ENCODE results near the gene INSL4.

The INSL4 gene

DNA sequence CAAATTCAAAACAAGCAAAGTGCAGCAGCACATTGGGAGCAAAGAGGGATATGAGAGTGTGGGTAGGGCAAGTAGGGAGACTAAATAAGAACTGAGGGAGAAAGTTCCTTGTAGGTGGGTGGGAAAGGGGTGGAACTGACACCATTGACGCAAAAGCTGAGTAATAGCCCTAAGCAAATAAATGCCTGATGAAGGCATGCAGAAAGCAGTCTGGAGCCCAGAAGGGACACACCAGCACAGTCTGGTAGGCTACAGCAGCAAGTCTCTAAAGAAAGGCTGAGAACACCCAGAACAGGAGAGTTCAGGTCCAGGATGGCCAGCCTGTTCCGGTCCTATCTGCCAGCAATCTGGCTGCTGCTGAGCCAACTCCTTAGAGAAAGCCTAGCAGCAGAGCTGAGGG, at the start of gene INSL4:
INSL4 (plus strand) TSS at position 208 of the 400 bp plus-strand sequence; CDS start at position 313, 105 bp downstream.
- H3K4me1 ChIP-seq (ENCODE audit: control insufficient read depth, insufficient read depth, low read length), result no peaks in the 10 kb centered on the region

DNA sequence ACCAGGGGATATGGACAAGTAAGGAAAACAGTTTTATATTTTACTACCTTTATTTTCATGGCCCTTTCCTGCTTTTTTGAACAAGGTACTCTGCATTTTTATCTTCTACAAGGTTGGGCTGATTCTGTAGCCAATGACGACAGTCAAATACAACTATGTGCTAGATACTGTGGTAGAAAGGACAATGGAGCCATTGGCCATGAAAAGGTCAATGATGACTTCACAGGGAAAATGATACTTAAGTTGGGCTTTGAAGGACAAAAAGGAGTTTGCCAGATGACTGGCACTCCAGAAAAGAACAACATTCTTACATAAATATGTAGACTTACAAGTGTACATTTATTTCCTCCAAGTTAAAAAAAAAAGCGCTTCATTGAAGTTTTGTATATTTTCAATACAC, 46.4 kb upstream of the INSL4 start:
- Histone ChIP-seq H3K27me3 (ENCODE audit: control insufficient read depth, insufficient read depth, low read length) (no peaks in the 10 kb centered on the region), H3K9ac (ENCODE audit: low read length) (no peak overlapping the region), H3K36me3 (ENCODE audit: control insufficient read depth, insufficient read depth, low read length) (no peaks in the 10 kb centered on the region), H3K9me3 (ENCODE audit: control insufficient read depth, low read length) (no peaks in the 10 kb centered on the region), H3K4me1 (ENCODE audit: control insufficient read depth, insufficient read depth, low read length) (no peaks in the 10 kb centered on the region), H3K4me3 (ENCODE audit: low read length) (no peak overlapping the region)

More for the DNA sequence above, at the start of gene INSL4:
- Histone ChIP-seq H3K36me3 (ENCODE audit: control insufficient read depth, insufficient read depth, low read length) (no peaks in the 10 kb centered on the region), H3K9me3 (ENCODE audit: control insufficient read depth, low read length) (no peaks in the 10 kb centered on the region), H3K27me3 (ENCODE audit: control insufficient read depth, insufficient read depth, low read length) (no peaks in the 10 kb centered on the region), H3K4me3 (ENCODE audit: low read length) (no peak within 1 kb of the TSS), H3K9ac (ENCODE audit: low read length) (no peak within 1 kb of the TSS)

DNA sequence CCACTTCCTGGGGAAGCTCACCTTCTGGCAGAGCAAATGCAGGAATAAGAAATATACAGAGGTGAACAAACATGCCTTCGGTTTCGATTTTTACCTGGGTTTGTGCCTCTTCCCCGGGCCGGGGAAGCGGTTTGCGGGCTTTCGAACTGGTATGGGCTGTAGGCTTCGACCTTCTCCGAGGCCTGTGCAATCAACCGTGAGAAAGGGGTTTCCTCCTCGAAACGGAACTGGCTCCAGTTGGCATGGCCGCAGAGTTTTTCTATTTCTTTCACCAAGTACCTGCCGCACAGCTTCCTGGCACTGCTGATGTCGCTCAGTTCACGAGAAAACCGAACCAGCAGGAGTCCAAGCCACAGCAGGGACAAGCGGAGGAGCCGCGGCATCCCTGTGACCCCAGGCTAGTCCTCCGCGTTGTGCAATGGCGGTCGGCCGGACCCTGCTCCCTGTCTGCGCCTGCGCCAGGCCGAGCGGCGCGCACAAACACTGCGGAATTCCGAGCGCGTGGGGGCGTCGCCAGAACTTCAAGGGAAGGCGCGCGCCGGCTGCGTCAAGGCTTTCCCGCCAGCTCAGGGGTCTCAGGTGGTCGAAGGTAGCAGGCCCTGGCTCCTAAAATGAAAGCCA, 45.9 kb upstream of the INSL4 start, which contains the start of gene INSL6:
INSL6 (minus strand) TSS at position 420 of the 621 bp plus-strand sequence; CDS start at position 383, 37 bp downstream.
- no peaks in the 10 kb centered on the region for H3K36me3 ChIP-seq (ENCODE audit: control insufficient read depth, insufficient read depth, low read length)
- H3K9ac ChIP-seq (ENCODE audit: low read length), result no peak within 1 kb of the TSS
- H3K27me3 ChIP-seq (ENCODE audit: control insufficient read depth, insufficient read depth, low read length), result no peaks in the 10 kb centered on the region
- no peaks in the 10 kb centered on the region for H3K9me3 ChIP-seq (ENCODE audit: control insufficient read depth, low read length)
- H3K4me3 ChIP-seq (ENCODE audit: low read length), result no peak within 1 kb of the TSS
- H3K4me1 ChIP-seq (ENCODE audit: control insufficient read depth, insufficient read depth, low read length), result no peaks in the 10 kb centered on the region

DNA sequence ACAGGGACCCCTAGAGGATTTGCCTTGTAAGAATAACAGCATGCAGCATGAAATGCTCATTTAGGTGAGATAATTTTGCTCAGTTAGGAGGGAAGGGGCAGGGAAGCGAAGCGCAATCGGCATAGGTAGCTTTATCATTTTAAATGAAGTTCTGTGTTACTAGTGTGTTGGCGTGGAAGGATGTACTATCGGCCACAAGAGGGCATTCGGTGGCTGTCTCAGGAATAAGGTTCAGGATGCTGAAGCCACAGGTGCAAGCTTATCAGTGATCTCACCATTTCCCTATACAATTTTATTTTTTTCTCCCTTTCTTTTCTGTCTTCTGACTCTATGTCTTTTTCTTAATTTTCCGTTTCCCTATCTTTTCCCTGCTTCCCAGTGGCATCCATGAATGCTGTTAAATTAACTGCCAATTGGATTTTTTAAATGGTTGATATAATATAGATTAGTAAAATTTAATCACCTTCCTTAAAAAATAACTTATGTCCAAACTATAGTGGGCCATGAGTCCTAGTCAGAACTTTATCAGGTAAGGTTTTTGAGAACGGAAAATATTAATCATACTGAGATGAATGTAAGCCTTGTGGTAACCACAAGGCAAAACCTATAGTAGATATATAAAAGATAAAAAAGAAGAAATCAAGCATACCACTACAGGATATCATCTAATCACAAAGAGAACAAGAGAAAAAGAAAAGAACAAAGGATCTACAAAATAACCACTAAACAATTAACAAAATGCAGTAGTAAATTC, 44.6 kb upstream of the INSL4 start:
- Histone ChIP-seq H3K9ac (ENCODE audit: low read length) (no peak overlapping the region), H3K27me3 (ENCODE audit: control insufficient read depth, insufficient read depth, low read length) (no peaks in the 10 kb centered on the region), H3K9me3 (ENCODE audit: control insufficient read depth, low read length) (no peaks in the 10 kb centered on the region), H3K4me1 (ENCODE audit: control insufficient read depth, insufficient read depth, low read length) (no peaks in the 10 kb centered on the region), H3K4me3 (ENCODE audit: low read length) (no peak overlapping the region), H3K36me3 (ENCODE audit: control insufficient read depth, insufficient read depth, low read length) (no peaks in the 10 kb centered on the region)

DNA sequence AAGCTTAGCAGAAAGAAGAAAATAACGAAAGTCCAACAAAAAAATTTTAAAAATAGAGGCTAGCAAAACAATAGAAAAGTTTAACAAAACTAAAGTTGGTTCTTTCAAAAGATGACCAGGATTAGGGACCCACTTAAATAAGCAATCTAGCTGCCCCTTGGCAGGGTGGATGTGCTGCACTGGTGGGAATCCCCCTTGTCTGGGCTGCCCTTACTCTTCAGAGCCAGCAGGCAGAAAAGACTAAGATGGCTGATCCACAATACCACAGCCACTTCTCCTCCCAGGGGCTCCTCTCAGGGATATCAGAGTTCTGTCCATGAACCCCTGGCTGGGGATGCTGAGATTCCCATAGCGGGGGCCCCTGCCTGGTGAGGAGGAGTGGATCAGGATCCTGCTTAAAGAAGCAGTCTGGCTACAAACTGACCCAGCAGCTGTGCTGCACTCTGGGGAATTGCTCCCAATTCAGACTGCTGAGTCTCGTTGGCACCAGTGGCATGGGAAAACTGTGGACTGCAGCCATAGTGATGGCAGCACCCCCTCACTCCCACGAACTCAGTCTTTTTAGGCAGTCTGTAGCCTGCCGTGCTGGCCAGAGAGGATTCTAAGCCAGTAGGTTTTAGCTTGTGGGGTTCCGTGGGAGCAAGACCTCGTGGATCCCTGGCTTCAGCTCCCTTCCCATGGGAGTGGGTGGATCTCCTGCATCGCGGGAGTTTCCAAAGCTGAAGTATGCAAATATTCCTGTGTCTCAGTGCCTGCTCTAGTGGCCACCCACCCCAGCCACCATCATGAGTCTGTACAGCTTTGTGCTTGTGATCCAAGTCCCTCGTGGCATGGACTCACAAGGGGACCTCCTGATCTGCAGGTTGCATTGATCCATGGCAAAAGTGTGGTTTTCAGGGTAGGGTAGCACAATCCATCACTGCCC, 42.9 kb upstream of the INSL4 start:
- no peaks in the 10 kb centered on the region for H3K9me3 ChIP-seq (ENCODE audit: control insufficient read depth, low read length)
- H3K4me1 ChIP-seq (ENCODE audit: control insufficient read depth, insufficient read depth, low read length), result no peaks in the 10 kb centered on the region
- H3K4me3 ChIP-seq (ENCODE audit: low read length), result no peak overlapping the region
- H3K36me3 ChIP-seq (ENCODE audit: control insufficient read depth, insufficient read depth, low read length), result no peaks in the 10 kb centered on the region
- no peak overlapping the region for H3K9ac ChIP-seq (ENCODE audit: low read length)
- no peaks in the 10 kb centered on the region for H3K27me3 ChIP-seq (ENCODE audit: control insufficient read depth, insufficient read depth, low read length)

DNA sequence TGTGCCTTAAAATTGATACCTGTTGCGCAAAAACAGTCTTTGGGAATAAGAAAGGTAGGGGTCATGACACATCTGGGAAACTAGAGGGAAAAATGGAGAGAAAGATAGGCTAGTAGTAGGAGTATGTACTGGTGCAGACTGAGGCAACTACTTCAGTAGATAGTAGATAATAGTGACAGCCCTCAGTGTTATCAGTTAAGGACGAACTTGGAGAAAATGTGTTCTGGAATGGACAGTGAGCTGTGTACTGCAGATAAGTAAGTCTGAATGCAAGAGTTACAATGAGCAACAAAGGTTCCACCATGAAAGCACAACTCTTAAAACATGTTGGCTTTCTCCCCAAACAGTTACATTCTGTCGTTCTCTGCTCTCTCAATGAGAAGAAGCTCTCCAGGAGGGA, 39.2 kb upstream of the INSL4 start:
- no peaks in the 10 kb centered on the region for H3K27me3 ChIP-seq (ENCODE audit: control insufficient read depth, insufficient read depth, low read length)
- H3K36me3 ChIP-seq (ENCODE audit: control insufficient read depth, insufficient read depth, low read length), result no peaks in the 10 kb centered on the region
- no peaks in the 10 kb centered on the region for H3K4me1 ChIP-seq (ENCODE audit: control insufficient read depth, insufficient read depth, low read length)
- H3K9ac ChIP-seq (ENCODE audit: low read length), result no peak overlapping the region
- no peak overlapping the region for H3K4me3 ChIP-seq (ENCODE audit: low read length)
- H3K9me3 ChIP-seq (ENCODE audit: control insufficient read depth, low read length), result no peaks in the 10 kb centered on the region

DNA sequence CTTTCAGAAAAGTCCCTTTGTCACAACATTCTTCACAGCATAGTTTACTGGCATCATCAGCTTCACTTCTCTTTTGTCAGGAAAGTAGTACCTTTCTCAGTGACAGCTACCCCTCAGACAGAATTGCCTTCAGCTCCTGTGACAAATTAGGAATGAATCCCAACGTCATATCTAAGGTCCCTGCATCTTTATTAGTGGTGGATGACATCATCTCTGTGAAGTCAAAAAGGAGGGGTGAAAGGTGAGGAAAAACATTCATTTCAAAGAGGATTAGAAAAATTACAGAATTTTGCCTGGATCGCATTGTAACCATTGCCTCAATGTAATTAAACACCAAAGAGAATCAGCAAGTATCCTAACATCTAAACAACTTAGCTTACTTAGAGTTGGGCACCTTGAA, 37.9 kb upstream of the INSL4 start:
- no peaks in the 10 kb centered on the region for H3K27me3 ChIP-seq (ENCODE audit: control insufficient read depth, insufficient read depth, low read length)
- no peak overlapping the region for H3K9ac ChIP-seq (ENCODE audit: low read length)
- H3K36me3 ChIP-seq (ENCODE audit: control insufficient read depth, insufficient read depth, low read length), result no peaks in the 10 kb centered on the region
- H3K4me1 ChIP-seq (ENCODE audit: control insufficient read depth, insufficient read depth, low read length), result no peaks in the 10 kb centered on the region
- H3K9me3 ChIP-seq (ENCODE audit: control insufficient read depth, low read length), result no peaks in the 10 kb centered on the region
- no peak overlapping the region for H3K4me3 ChIP-seq (ENCODE audit: low read length)

DNA sequence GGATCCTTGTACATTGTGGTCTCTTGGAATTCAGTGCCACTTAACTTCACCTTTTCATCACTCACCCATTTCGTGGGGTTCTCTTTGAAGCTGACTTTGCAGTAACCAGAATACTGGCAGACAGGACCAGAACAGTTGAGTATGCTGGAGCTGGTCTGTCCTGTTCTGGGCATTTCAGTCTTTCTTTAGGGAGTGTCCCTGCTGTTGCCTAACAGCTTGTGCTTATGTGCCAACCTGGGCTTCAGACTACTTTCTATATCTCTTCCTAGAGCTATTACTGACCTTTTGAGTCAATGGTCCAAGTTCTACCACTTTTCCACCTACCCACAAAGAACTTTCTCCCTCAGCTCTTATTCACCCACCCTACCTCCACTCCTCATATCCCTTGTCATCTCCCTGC, 35.8 kb upstream of the INSL4 start:
- Histone ChIP-seq H3K36me3 (ENCODE audit: control insufficient read depth, insufficient read depth, low read length) (no peaks in the 10 kb centered on the region), H3K9ac (ENCODE audit: low read length) (no peak overlapping the region), H3K4me1 (ENCODE audit: control insufficient read depth, insufficient read depth, low read length) (no peaks in the 10 kb centered on the region), H3K4me3 (ENCODE audit: low read length) (no peak overlapping the region), H3K27me3 (ENCODE audit: control insufficient read depth, insufficient read depth, low read length) (no peaks in the 10 kb centered on the region), H3K9me3 (ENCODE audit: control insufficient read depth, low read length) (no peaks in the 10 kb centered on the region)

DNA sequence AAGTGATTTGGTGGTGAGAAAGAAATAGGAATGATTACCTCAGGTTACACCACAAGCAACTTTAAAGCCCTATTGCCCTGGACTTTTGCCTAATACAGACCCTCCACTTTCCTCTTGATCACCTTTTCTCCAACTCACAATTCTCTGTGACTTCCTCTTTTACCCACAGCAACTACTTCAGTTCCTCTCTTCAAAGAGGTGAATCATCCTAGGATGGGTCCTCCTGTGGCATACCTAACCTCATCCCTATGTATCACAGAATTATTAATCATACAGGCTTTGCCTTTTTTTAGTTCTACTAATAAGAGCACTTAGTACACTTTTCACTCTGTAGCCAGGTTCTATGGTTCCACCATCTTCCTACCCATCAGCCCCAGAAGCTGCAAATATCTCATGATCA, 26.1 kb upstream of the INSL4 start:
- no peaks in the 10 kb centered on the region for H3K9me3 ChIP-seq (ENCODE audit: control insufficient read depth, low read length)
- no peak overlapping the region for H3K9ac ChIP-seq (ENCODE audit: low read length)
- no peaks in the 10 kb centered on the region for H3K4me1 ChIP-seq (ENCODE audit: control insufficient read depth, insufficient read depth, low read length)
- no peaks in the 10 kb centered on the region for H3K27me3 ChIP-seq (ENCODE audit: control insufficient read depth, insufficient read depth, low read length)
- H3K4me3 ChIP-seq (ENCODE audit: low read length), result no peak overlapping the region
- no peaks in the 10 kb centered on the region for H3K36me3 ChIP-seq (ENCODE audit: control insufficient read depth, insufficient read depth, low read length)

DNA sequence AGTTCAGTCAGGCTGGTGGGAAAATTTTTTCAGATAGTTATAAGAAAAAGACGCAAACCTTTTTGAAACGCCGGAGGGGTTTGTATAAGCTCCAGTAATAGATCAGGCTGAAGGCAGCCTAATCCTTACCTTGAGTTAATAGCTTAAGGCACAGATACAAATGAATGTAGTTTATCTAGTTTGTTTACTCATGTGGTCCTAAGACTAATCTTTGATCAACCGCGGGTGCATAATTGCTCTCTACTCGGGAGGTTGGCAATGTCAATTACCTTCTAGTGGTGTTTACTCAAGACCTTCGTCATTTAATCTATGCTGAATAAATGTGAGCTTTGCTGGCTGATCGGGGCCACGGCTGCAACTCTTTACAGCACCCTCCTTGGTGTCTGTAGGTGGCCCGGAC, 665 bp upstream of the INSL4 start:
- no peak overlapping the region for H3K4me3 ChIP-seq (ENCODE audit: low read length)
- no peaks in the 10 kb centered on the region for H3K27me3 ChIP-seq (ENCODE audit: control insufficient read depth, insufficient read depth, low read length)
- no peaks in the 10 kb centered on the region for H3K9me3 ChIP-seq (ENCODE audit: control insufficient read depth, low read length)
- H3K36me3 ChIP-seq (ENCODE audit: control insufficient read depth, insufficient read depth, low read length), result no peaks in the 10 kb centered on the region
- H3K9ac ChIP-seq (ENCODE audit: low read length), result no peak overlapping the region
- no peaks in the 10 kb centered on the region for H3K4me1 ChIP-seq (ENCODE audit: control insufficient read depth, insufficient read depth, low read length)

DNA sequence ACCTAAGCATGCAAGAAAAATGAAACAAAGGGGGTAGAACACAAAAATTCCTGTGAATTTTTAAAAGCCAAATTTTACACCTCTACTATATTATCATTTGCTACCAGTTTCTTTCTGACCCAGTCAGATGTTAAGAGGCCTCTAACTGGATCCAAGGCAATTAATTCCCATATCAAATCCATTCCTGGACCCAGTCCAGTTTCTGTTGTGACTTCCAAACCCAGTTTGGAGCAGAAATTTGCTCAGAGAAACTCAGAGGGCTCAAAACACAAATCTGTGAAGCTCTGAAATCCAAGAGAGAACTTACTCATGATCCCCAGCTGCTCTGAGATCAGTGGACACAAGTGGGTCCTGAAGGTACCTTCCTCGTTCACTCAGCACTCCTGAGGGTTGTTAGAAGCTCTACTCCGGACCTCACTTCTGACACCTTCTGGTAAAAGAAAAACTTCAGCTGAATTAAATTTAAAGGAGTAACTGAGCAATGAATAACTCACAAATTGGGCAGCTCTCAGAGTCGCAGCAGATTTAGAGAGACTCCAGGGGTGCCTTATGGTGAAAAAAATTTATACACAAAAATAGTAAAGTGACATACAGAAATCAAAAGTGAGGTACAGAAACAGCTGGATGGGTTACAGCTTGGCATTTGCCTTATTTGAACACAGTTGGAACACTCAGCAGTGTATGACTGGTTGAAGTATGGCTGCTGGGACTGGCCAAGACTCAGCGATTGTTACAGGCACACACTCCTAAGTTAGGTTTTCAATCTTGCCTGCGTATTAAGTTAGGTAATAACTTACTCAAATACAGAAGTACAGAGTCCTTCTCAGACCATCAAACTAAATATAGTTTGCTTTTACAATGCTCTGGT, 32.4 kb downstream of the INSL4 start:
- Histone ChIP-seq H3K4me3 (ENCODE audit: low read length) (no peak overlapping the region), H3K9me3 (ENCODE audit: control insufficient read depth, low read length) (no peaks in the 10 kb centered on the region), H3K27me3 (ENCODE audit: control insufficient read depth, insufficient read depth, low read length) (no peaks in the 10 kb centered on the region)

More for the DNA sequence above, 32.4 kb downstream of the INSL4 start:
- Histone ChIP-seq H3K4me1 (ENCODE audit: control insufficient read depth, insufficient read depth, low read length) (no peaks in the 10 kb centered on the region), H3K36me3 (ENCODE audit: control insufficient read depth, insufficient read depth, low read length) (no peaks in the 10 kb centered on the region), H3K9ac (ENCODE audit: low read length) (no peak overlapping the region)

Measured in mucosa of stomach (tissue), 1 donor.